ENCODE results near the gene GNGT2.

GNGT2 gene

GRCh38 chr17:49239963-49240362, 29.6 kb upstream of the GNGT2 start:
- no peaks in the 10 kb centered on the region for H3K36me3 Mint-ChIP-seq (ENCODE audit: low read depth)
- H3K4me3 Mint-ChIP-seq: no peak overlapping the region
- H3K27me3 Mint-ChIP-seq: peaks cover 3% of the 10 kb centered on the region
- H3K9me3 Mint-ChIP-seq: no peaks in the 10 kb centered on the region
- no peak for DNase-seq
- H3K4me1 Mint-ChIP-seq (ENCODE audit: low read depth): no peaks in the 10 kb centered on the region
- H3K27ac Mint-ChIP-seq: no peak overlapping the region

DNA sequence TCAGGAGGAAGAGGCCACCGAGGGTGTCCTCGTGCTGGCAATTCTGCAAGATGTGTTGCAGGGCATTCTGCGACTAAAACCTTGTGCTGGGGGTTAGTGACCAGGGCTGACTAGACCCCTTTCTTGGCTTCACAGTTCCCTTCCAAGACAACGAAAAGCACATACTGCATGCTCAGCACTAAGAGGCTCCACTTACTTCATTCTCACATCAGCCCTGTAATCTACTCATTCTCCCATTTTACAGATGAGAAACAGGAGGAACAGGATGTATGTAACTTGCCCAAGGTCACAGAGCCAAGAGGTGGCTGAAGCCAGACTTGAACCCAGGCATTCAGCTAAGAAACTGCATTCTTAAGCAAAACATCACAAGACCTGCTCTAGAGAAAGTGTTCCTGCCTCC, 25.5 kb upstream of the GNGT2 start:
- no peak overlapping the region for H3K27ac Mint-ChIP-seq
- no peaks in the 10 kb centered on the region for H3K36me3 Mint-ChIP-seq (ENCODE audit: low read depth)
- peaks cover 12% of the 10 kb centered on the region for H3K27me3 Mint-ChIP-seq
- H3K4me3 Mint-ChIP-seq: no peak overlapping the region
- H3K4me1 Mint-ChIP-seq (ENCODE audit: low read depth): peaks cover 5% of the 10 kb centered on the region
- H3K9me3 Mint-ChIP-seq: no peaks in the 10 kb centered on the region
- DNase-seq: no peak

- Mint-ChIP-seq H3K27me3 (peaks cover 15% of the 10 kb centered on the region), H3K9me3 (no peaks in the 10 kb centered on the region), H3K27ac (no peak overlapping the region), H3K36me3 (ENCODE audit: low read depth) (no peaks in the 10 kb centered on the region), H3K4me1 (ENCODE audit: low read depth) (peaks cover 6% of the 10 kb centered on the region), H3K4me3 (no peak overlapping the region)
- no peak for DNase-seq
These were observed 24.2 kb upstream of the GNGT2 start for GRCh38 chr17:49234509-49235080.

DNA sequence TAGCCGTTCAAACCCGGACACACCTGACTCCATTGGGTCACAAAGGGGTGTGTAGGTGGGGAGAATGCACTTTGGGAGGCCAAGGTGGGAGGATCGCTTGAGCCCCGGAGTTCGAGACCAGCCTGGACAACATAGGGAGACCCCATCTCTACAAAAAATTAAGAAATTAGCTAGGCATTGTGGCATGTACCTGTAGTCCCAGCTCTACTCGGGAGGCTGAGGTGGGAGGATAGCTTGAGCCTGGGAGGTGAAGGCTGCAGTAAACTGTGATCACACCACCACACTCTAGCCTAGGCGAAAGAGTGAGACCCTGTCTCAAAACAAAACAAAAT, 21.2 kb upstream of the GNGT2 start:
- H3K4me1 Mint-ChIP-seq (ENCODE audit: low read depth): peaks cover 8% of the 10 kb centered on the region

DNA sequence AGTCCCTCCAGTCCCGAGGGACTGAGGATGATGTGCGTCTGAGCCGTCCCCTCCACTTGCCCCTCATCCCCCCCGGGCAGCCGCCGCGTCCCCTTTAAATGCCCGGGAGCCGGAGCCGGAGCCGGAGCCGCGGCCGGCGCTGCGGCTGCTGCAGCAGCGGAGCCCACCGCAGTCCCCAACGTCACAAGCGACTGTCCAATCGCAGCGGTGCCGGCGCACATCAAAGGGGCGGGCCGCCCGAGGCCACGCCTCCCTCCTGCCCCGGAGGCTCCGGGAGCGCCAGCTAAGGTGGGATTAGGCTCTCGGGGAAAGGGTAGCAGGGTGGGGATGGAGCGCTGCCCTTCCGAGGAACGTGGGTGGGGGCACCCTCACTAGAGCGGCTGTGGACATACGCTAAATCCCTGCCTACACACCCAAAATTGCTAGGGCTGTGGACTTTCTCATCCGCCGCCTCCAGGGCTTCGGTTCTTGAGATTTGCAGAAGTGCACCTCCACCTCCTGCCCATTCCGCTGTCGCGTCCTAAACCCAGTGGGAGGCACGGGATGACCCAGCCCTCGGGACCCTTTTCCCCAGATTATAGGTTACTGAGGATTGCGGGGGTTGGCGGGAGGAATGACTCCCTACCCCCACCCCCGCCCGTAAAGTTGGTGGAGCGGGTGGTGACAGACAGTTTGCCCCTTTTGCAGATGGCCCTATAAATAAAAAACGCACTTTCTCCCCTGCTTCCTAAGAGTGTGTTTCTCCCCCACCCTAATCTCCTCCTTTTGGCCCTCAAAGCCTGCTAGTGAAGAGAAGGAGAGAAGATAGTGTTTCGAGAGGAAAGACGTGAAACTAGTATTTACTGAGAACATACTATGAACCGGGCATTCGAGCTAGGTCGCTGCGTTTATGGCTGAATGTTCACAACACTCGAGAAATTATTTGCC, 20.5 kb upstream of the GNGT2 start, which contains the start of gene PHOSPHO1:
Gene PHOSPHO1 (minus strand): TSS at position 152 of the 927 bp plus-strand sequence. CDS start 4,096 bp downstream, outside the sequence.
- H3K36me3 Mint-ChIP-seq (ENCODE audit: low read depth): no peaks in the 10 kb centered on the region
- H3K27ac Mint-ChIP-seq: no peak within 1 kb of the TSS
- H3K27me3 Mint-ChIP-seq: peaks cover 24% of the 10 kb centered on the region
- DNase-seq: peak; percentile 92
- peaks cover 8% of the 10 kb centered on the region for H3K4me1 Mint-ChIP-seq (ENCODE audit: low read depth)
- H3K9me3 Mint-ChIP-seq: no peaks in the 10 kb centered on the region
- peak within 1 kb of the TSS; percentile 79 for H3K4me3 Mint-ChIP-seq

More for the DNA sequence above, 21.2 kb upstream of the GNGT2 start:
- no peaks in the 10 kb centered on the region for H3K36me3 Mint-ChIP-seq (ENCODE audit: low read depth)
- no peaks in the 10 kb centered on the region for H3K9me3 Mint-ChIP-seq
- H3K4me3 Mint-ChIP-seq: peak overlapping the region; percentile 79
- DNase-seq: no peak
- peaks cover 24% of the 10 kb centered on the region for H3K27me3 Mint-ChIP-seq
- H3K27ac Mint-ChIP-seq: no peak overlapping the region

- Mint-ChIP-seq H3K4me1 (ENCODE audit: low read depth) (peaks cover 8% of the 10 kb centered on the region), H3K36me3 (ENCODE audit: low read depth) (no peaks in the 10 kb centered on the region), H3K27me3 (peaks cover 31% of the 10 kb centered on the region), H3K9me3 (no peaks in the 10 kb centered on the region), H3K4me3 (peak overlapping the region; percentile 79), H3K27ac (no peak overlapping the region)
- DNase-seq: peak; percentile 44
These were observed 19.6 kb upstream of the GNGT2 start for GRCh38 chr17:49229805-49230600.

DNA sequence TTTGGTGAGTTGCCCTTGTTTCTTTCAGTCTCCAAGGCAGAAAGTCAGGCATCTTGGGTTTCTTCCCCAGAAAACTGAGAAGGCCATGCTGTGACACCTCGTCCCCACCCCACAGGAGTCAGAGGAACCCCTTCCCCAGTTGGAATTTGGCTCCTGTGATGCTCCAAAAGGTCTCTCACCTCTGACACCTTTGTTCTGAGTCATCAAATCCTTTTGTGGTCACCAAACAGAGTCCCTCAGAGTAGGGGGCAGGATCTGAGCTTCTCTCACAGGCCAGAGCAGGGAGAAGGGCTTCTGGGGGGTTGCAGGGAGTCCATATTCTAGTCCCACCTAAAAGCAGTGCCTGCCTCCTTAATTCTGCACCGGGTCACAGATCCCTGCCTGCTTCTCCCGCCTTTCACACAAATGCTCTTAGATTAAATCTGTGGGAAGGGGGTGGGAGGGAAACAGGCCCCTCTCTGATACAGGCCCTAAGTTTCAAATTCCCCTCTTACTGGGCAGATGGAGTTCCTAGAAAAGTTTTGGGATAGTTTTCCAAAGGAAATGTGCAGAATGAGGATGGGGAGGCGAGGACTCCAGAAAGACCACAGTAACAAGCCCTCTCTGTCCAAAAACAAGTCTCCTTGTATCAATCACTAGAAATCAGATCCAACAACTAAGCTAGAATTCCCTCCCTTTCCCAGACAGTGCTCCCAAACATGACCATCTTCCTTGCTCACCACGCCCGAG, 18.9 kb upstream of the GNGT2 start:
- peaks cover 36% of the 10 kb centered on the region for H3K27me3 Mint-ChIP-seq
- no peaks in the 10 kb centered on the region for H3K9me3 Mint-ChIP-seq
- no peak overlapping the region for H3K27ac Mint-ChIP-seq
- no peaks in the 10 kb centered on the region for H3K36me3 Mint-ChIP-seq (ENCODE audit: low read depth)
- peaks cover 13% of the 10 kb centered on the region for H3K4me1 Mint-ChIP-seq (ENCODE audit: low read depth)
- peak overlapping the region; percentile 30 for H3K4me3 Mint-ChIP-seq
- DNase-seq: no peak

GRCh38 chr17:49227436-49228261, 17.3 kb upstream of the GNGT2 start:
- H3K27me3 Mint-ChIP-seq: peaks cover 38% of the 10 kb centered on the region
- peak; percentile 83 for DNase-seq
- no peak overlapping the region for H3K27ac Mint-ChIP-seq
- H3K9me3 Mint-ChIP-seq: no peaks in the 10 kb centered on the region
- peaks cover 28% of the 10 kb centered on the region for H3K4me1 Mint-ChIP-seq (ENCODE audit: low read depth)
- H3K36me3 Mint-ChIP-seq (ENCODE audit: low read depth): peaks cover 5% of the 10 kb centered on the region
- no peak overlapping the region for H3K4me3 Mint-ChIP-seq

GRCh38 chr17:49226771-49227435, 16.5 kb upstream of the GNGT2 start:
- no peaks in the 10 kb centered on the region for H3K9me3 Mint-ChIP-seq
- no peak for DNase-seq
- peaks cover 38% of the 10 kb centered on the region for H3K27me3 Mint-ChIP-seq
- H3K4me1 Mint-ChIP-seq (ENCODE audit: low read depth): peaks cover 30% of the 10 kb centered on the region
- no peak overlapping the region for H3K4me3 Mint-ChIP-seq
- peaks cover 13% of the 10 kb centered on the region for H3K36me3 Mint-ChIP-seq (ENCODE audit: low read depth)
- no peak overlapping the region for H3K27ac Mint-ChIP-seq

- Mint-ChIP-seq H3K27ac (peak overlapping the region; percentile 53), H3K27me3 (peaks cover 29% of the 10 kb centered on the region), H3K4me1 (ENCODE audit: low read depth) (peaks cover 27% of the 10 kb centered on the region), H3K4me3 (no peak overlapping the region), H3K9me3 (no peaks in the 10 kb centered on the region), H3K36me3 (ENCODE audit: low read depth) (peaks cover 16% of the 10 kb centered on the region)
- DNase-seq: no peak
These were observed 15.3 kb upstream of the GNGT2 start for GRCh38 chr17:49225554-49226236.

DNA sequence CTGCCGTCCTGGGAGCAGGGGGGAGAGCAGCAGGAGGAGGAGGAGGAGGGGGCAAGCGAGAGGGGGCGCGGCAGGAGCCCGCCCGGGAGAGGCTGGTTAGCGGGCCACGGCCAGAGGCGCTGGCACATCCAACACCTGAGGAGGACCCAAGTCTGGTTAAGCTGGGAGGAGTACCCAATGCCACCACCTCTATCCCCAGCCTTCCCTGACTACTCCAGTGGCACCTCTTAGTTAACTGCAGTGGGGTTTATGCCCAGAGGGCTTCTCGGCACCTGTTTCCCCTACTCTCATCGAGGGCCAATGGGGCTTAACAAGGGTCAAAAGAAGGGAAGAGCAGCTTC, 14.6 kb upstream of the GNGT2 start:
- H3K4me1 Mint-ChIP-seq (ENCODE audit: low read depth): peaks cover 30% of the 10 kb centered on the region
- peaks cover 29% of the 10 kb centered on the region for H3K27me3 Mint-ChIP-seq
- H3K27ac Mint-ChIP-seq: peak overlapping the region; percentile 67
- peak overlapping the region; percentile 18 for H3K4me3 Mint-ChIP-seq
- peaks cover 21% of the 10 kb centered on the region for H3K36me3 Mint-ChIP-seq (ENCODE audit: low read depth)
- peak; percentile 50 for DNase-seq
- H3K9me3 Mint-ChIP-seq: no peaks in the 10 kb centered on the region

DNA sequence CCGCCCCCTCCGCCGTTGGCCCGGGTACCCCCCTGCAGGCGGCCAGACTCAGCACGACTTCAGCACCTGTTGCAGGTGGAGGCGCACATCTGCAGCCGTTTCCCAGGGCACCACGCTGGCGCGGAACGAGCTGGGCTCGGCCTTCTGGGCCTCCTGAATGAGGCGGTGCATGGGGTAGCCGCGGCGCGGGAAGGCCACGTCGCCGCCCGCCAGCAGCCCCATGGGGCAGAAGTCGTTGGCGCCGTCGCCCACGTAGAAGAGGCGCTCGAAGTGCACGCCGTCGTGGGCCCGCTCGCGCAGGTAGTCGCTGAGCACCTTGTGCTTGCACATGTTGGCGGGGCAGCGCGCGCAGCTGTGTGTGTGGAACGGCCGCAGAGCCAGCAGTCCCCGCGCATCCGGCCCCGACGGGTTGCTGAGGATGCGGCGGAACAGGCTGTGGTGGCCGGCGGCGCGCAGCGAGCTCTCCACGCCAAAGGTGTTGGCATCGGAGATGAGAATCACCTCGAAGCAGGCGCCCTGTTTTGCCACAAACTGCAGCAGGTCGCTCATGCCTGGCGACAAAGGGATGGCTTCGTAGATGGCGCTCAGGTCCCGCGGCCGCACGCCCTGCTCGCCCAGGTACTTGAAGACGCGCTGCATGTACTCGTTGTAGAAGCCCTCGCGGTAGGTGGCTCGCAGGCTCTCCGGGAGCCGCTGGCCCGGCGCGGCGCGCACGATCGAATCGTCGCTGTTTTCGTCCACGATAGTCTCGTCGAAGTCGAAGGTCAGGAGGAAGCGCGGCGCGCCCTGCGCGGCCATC, 14.0 kb upstream of the GNGT2 start:
- H3K36me3 Mint-ChIP-seq (ENCODE audit: low read depth): peaks cover 24% of the 10 kb centered on the region
- peaks cover 32% of the 10 kb centered on the region for H3K4me1 Mint-ChIP-seq (ENCODE audit: low read depth)
- peaks cover 24% of the 10 kb centered on the region for H3K27me3 Mint-ChIP-seq
- peak; percentile 73 for DNase-seq
- H3K27ac Mint-ChIP-seq: peak overlapping the region; percentile 67
- H3K9me3 Mint-ChIP-seq: no peaks in the 10 kb centered on the region
- H3K4me3 Mint-ChIP-seq: peak overlapping the region; percentile 60
